Gastroesophageal sphincter (tissue), 3 donors: ENCODE results near the gene ZNF165.

Experiments
- EP300 ChIP-seq: sonication (generic); formaldehyde crosslinking; IDR thresholded peaks from one replicate; pipeline ENCODE4 v1.6.1; 2017; ENCODE audit warnings: antibody characterized with exemption, mild to moderate bottlenecking
- POLR2AphosphoS5 ChIP-seq: sonication (generic); formaldehyde crosslinking; IDR thresholded peaks from one replicate; pipeline ENCODE4 v1.6.1; 2017; ENCODE audit warnings: antibody characterized with exemption
- TF ChIP-seq, protein P1 (sequence below), 4 experiments: fragments of 200-600 bp in 2 of 4; fragments of 450-650 bp in 2 of 4; sonication (generic) in 1 of 4; IDR thresholded peaks; one replicate each; pipeline ENCODE4 v1.5.1; 2017 to 2019; ENCODE audit warnings: antibody characterized with exemption in 4 of 4, mild to moderate bottlenecking in 2 of 4, moderate library complexity in 2 of 4

DNA sequence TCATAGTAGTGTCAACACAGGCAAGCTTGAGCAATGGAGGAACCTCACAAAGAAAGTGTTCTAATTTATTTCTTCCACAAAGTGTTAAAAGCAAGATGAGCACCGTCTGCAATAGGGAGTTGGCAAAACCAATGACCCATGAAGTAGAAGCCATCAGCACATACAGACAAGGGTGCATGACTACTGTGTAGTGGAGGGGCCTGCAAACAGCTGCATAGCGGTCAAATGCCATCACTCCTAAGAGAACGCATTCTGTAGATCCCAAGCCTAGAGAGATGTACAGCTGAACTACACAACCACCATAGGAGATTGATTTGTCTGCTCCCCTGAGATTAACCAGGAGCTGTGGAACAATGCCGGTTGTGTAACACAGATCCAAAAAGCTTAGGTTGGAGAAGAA is 26.8 kb upstream of the ZNF165 start:
- TF ChIP-seq EP300 (no peak), POLR2AphosphoS5 (no peak)
- TF ChIP-seq, protein P1, sequence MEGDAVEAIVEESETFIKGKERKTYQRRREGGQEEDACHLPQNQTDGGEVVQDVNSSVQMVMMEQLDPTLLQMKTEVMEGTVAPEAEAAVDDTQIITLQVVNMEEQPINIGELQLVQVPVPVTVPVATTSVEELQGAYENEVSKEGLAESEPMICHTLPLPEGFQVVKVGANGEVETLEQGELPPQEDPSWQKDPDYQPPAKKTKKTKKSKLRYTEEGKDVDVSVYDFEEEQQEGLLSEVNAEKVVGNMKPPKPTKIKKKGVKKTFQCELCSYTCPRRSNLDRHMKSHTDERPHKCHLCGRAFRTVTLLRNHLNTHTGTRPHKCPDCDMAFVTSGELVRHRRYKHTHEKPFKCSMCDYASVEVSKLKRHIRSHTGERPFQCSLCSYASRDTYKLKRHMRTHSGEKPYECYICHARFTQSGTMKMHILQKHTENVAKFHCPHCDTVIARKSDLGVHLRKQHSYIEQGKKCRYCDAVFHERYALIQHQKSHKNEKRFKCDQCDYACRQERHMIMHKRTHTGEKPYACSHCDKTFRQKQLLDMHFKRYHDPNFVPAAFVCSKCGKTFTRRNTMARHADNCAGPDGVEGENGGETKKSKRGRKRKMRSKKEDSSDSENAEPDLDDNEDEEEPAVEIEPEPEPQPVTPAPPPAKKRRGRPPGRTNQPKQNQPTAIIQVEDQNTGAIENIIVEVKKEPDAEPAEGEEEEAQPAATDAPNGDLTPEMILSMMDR (IDR thresholded peaks at IDR 0.05), result no peak
